Retinal pigment epithelial cell (primary cell): Measurements from ENCODE around the gene GASK1A.

Experiments
- DNase-seq: peaks from one replicate; pipeline ENCODE4 v3.0.0-alpha.2; 2010; ENCODE audit warnings: low read depth
- H3K4me3 ChIP-seq: 2 replicates; pipeline ENCODE4 v1.5.1; 2011; ENCODE audit warnings: mild to moderate bottlenecking, low read length, control low read depth, moderate library complexity
- TF ChIP-seq, protein P1 (sequence below): conservative IDR thresholded peaks from 2 replicates; pipeline ENCODE4 v1.5.1; 2011; ENCODE audit warnings: low read depth, low read length, control low read depth, inconsistent platforms

The GASK1A gene

GRCh38 chr3:42980909-42981308 is 1.8 kb downstream of the GASK1A start:
- TF ChIP-seq, protein P1, sequence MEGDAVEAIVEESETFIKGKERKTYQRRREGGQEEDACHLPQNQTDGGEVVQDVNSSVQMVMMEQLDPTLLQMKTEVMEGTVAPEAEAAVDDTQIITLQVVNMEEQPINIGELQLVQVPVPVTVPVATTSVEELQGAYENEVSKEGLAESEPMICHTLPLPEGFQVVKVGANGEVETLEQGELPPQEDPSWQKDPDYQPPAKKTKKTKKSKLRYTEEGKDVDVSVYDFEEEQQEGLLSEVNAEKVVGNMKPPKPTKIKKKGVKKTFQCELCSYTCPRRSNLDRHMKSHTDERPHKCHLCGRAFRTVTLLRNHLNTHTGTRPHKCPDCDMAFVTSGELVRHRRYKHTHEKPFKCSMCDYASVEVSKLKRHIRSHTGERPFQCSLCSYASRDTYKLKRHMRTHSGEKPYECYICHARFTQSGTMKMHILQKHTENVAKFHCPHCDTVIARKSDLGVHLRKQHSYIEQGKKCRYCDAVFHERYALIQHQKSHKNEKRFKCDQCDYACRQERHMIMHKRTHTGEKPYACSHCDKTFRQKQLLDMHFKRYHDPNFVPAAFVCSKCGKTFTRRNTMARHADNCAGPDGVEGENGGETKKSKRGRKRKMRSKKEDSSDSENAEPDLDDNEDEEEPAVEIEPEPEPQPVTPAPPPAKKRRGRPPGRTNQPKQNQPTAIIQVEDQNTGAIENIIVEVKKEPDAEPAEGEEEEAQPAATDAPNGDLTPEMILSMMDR: no peak
- no peak for DNase-seq
- H3K4me3 ChIP-seq: no peak overlapping the region

DNA sequence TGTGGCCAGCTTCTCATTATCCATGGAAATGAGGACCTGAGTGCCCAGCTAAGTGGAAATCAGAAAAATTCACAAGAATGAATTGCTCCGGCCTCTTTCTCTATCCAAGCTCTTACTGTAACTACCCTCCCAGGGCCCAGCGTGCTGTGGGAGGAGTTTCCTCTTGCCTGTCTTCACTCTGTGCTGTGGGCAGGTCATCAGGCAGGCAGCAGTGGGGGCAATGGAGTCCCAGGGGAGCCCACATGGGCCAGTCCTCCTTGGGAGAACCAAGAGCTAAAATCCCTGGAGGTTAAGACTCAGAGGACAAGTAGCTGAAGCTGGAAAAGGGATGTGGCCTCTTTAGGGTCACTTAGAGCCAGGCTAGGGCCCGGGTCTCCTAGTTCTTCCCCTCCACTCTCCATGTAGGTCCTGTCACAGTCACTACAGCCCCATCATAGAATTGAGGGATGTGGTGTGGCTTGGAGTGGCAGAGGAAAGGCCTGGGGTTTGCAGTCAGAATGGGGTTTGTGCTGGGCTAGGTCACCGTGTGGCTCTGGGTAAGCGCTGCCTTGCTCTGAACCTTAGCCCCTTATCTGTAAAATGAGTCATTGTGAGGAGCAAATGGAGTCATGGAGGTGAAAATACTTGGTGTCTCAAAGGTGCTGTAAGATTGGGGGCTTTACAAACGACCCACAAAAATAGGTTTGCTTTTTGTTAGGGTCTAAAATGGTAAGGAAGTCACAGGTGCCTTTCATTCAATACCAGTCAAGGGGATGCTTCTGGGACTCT is 3.7 kb downstream of the GASK1A start:
- TF ChIP-seq, protein P1: no peak
- no peak for DNase-seq
- no peak overlapping the region for H3K4me3 ChIP-seq

GRCh38 chr3:42983927-42984326 is 4.8 kb downstream of the GASK1A start:
- H3K4me3 ChIP-seq: no peak overlapping the region
- DNase-seq: no peak
- TF ChIP-seq, protein P1: no peak

DNA sequence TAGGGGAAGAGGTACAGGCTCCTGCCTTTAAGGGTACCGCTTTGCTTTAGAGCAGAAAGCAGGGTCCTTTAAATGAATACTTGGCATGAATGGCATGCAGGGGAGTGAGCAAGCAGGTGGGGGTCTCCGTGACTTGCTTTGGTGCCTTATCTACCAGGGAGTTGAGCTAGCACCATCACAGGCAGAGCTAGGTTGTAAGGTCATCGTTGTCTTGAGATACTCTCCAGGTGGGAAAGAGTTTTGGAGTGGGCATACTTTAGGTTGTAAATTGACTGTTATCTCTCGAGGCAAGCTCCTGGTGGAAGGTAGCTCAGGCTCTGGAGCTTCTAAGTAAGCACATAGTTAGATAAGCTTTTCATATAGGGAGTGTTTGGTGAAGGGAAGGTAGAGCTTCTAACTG is 5.6 kb downstream of the GASK1A start:
- no peak for DNase-seq
- TF ChIP-seq, protein P1: no peak

DNA sequence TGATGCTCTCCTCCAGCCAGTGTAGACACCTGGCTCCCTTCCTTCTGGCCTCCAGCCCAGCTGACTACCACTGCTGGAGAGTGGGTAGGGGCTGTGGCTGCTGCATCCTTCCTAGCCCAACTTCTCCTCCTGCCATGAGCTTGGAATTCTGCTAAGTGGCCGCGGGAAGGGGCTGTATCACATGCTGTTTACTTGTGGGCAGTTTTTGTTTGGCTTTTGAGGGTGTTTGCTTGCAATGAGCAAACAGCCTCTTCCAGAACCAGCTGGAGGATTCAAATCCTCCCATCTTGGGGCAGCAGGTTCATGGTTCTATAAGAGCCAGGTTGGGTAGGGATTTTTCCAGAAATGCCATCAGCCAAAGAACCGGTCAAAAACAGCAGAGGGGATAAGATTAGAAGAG is 9.0 kb downstream of the GASK1A start:
- TF ChIP-seq, protein P1: no peak
- no peak for DNase-seq
- no peak overlapping the region for H3K4me3 ChIP-seq

More for the DNA sequence above, 5.6 kb downstream of the GASK1A start:
- no peak overlapping the region for H3K4me3 ChIP-seq

- TF ChIP-seq, protein P1: no peak
- no peak for DNase-seq
- H3K4me3 ChIP-seq: no peak overlapping the region
These were observed 9.5 kb downstream of the GASK1A start for GRCh38 chr3:42988566-42988965.
